H9 (cell line): ENCODE results near the gene DGCR8. TPM values are rescaled to one million over a fixed set of nuclear protein-coding genes. Genes with fewer than 3 reads are reported as not detected.

ENCODE experiments used
- DNase-seq: peaks from one replicate; pipeline ENCODE4 v3.0.0-alpha.2; 2017
- H2AFZ ChIP-seq: one replicate; pipeline ENCODE4 v1.6.1; 2013; ENCODE audit warnings: mild to moderate bottlenecking, low read length, control low read depth, moderate library complexity
- H2AK5ac ChIP-seq: 2 replicates; pipeline ENCODE4 v1.6.1; 2013; ENCODE audit warnings: low read length, control low read depth, mixed read lengths; ENCODE audit not compliant: insufficient read length
- H2BK120ac ChIP-seq: one replicate; pipeline ENCODE4 v1.6.1; 2013; ENCODE audit warnings: low read depth, mild to moderate bottlenecking, low read length, control low read depth, inconsistent platforms; ENCODE audit not compliant: poor library complexity, severe bottlenecking
- H2BK12ac ChIP-seq: 2 replicates; pipeline ENCODE4 v1.6.1; 2013; ENCODE audit warnings: low read length, control low read depth, mixed read lengths, low read depth; ENCODE audit not compliant: insufficient read length
- H2BK15ac ChIP-seq: 2 replicates; pipeline ENCODE4 v1.6.1; 2013; ENCODE audit warnings: low read depth, low read length, control low read depth
- H2BK20ac ChIP-seq: one replicate; pipeline ENCODE4 v1.6.1; 2013; ENCODE audit warnings: low read depth, mild to moderate bottlenecking, low read length, control low read depth, inconsistent platforms; ENCODE audit not compliant: poor library complexity, severe bottlenecking
- H2BK5ac ChIP-seq: 2 replicates; pipeline ENCODE4 v1.6.1; 2013; ENCODE audit warnings: low read length, control low read depth, mixed read lengths; ENCODE audit not compliant: insufficient read length
- H3K14ac ChIP-seq: 2 replicates; pipeline ENCODE4 v1.6.1; 2013; ENCODE audit warnings: low read length, control low read depth; ENCODE audit not compliant: insufficient read depth
- H3K18ac ChIP-seq: 2 replicates; pipeline ENCODE4 v1.6.1; 2013; ENCODE audit warnings: low read depth, mild to moderate bottlenecking, mixed read lengths, low read length, control low read depth; ENCODE audit not compliant: insufficient read length
- H3K23ac ChIP-seq: 2 replicates; pipeline ENCODE4 v1.6.1; 2013; ENCODE audit warnings: low read length, control low read depth, mixed read lengths, low read depth; ENCODE audit not compliant: insufficient read length
- H3K23me2 ChIP-seq: 2 replicates; pipeline ENCODE4 v1.6.1; 2013; ENCODE audit warnings: low read depth, mild to moderate bottlenecking, mixed read lengths, low read length, control low read depth; ENCODE audit not compliant: insufficient read length, poor library complexity, severe bottlenecking
- H3K27ac ChIP-seq: 2 replicates; pipeline ENCODE4 v1.5.1; 2013; ENCODE audit warnings: low read length, control low read depth, mixed read lengths, low read depth; ENCODE audit not compliant: insufficient read length
- H3K27me3 ChIP-seq: 2 replicates; pipeline ENCODE4 v1.6.1; 2013; ENCODE audit warnings: low read length, control low read depth, inconsistent platforms; ENCODE audit not compliant: insufficient read depth
- H3K4ac ChIP-seq: 2 replicates; pipeline ENCODE4 v1.6.1; 2013; ENCODE audit warnings: low read depth, mild to moderate bottlenecking, control low read depth, inconsistent platforms, low read length, moderate library complexity
- H3K4me1 ChIP-seq: 2 replicates; pipeline ENCODE4 v1.6.1; 2013; ENCODE audit warnings: low read length, control low read depth, inconsistent platforms; ENCODE audit not compliant: insufficient read depth
- H3K4me2 ChIP-seq: 2 replicates; pipeline ENCODE4 v1.6.1; 2013; ENCODE audit warnings: low read length, control low read depth, mixed read lengths; ENCODE audit not compliant: insufficient read length, insufficient read depth
- H3K56ac ChIP-seq: 2 replicates; pipeline ENCODE4 v1.6.1; 2013; ENCODE audit warnings: low read depth, mild to moderate bottlenecking, mixed read lengths, low read length, control low read depth; ENCODE audit not compliant: insufficient read length
- H3K79me1 ChIP-seq: 2 replicates; pipeline ENCODE4 v1.6.1; 2013; ENCODE audit warnings: low read depth, mild to moderate bottlenecking, moderate library complexity, low read length, control low read depth, inconsistent platforms; ENCODE audit not compliant: insufficient read depth, poor library complexity, severe bottlenecking
- H3K79me2 ChIP-seq: 2 replicates; pipeline ENCODE4 v1.6.1; 2013; ENCODE audit warnings: low read length, control low read depth, inconsistent platforms; ENCODE audit not compliant: insufficient read depth
- H3K9ac ChIP-seq: 2 replicates; pipeline ENCODE4 v1.6.1; 2013; ENCODE audit warnings: low read length, control low read depth, mixed read lengths; ENCODE audit not compliant: insufficient read length; ENCODE audit errors: extremely low read depth
- H3K9me3 ChIP-seq: one replicate; pipeline ENCODE4 v1.6.1; 2013; ENCODE audit warnings: low read depth, low read length, inconsistent platforms; ENCODE audit not compliant: control insufficient read depth
- H3T11ph ChIP-seq: one replicate; pipeline ENCODE4 v1.6.1; 2013; ENCODE audit warnings: mild to moderate bottlenecking, low read length, control low read depth, inconsistent platforms
- H4K20me1 ChIP-seq: one replicate; pipeline ENCODE4 v1.6.1; 2013; ENCODE audit not compliant: control insufficient read depth, insufficient read length, insufficient read depth
- H4K5ac ChIP-seq: 2 replicates; pipeline ENCODE4 v1.6.1; 2013; ENCODE audit warnings: low read depth, mild to moderate bottlenecking, mixed read lengths, low read length, control low read depth; ENCODE audit not compliant: insufficient read length
- H4K8ac ChIP-seq: replicated peaks from 2 replicates; pipeline ENCODE4 v1.6.1; 2013; ENCODE audit warnings: low read length, control low read depth, mixed read lengths, low read depth; ENCODE audit not compliant: insufficient read length
- H4K91ac ChIP-seq: 2 replicates; pipeline ENCODE4 v1.6.1; 2013; ENCODE audit warnings: low read depth, mild to moderate bottlenecking, moderate library complexity, mixed read lengths, low read length, control low read depth; ENCODE audit not compliant: insufficient read length
- H3K27ac Mint-ChIP-seq, 3 experiments: 2 replicates in 2 of 3; 3 replicates in 1 of 3; pipeline ENCODE4 v1.8.0; 2020 to 2021; ENCODE audit warnings: mixed read lengths in 3 of 3, mild to moderate bottlenecking in 1 of 3, moderate library complexity in 1 of 3
- H3K27me3 Mint-ChIP-seq: 2 replicates; pipeline ENCODE4 v1.8.0; 2021; ENCODE audit warnings: low read depth, mild to moderate bottlenecking, moderate library complexity, mixed read lengths
- H3K36me3 Mint-ChIP-seq, 3 experiments: 2 replicates in 2 of 3; 3 replicates in 1 of 3; pipeline ENCODE4 v1.8.0; 2020 to 2021; ENCODE audit warnings: low read depth in 3 of 3, mixed read lengths in 3 of 3; ENCODE audit not compliant: insufficient read depth in 1 of 3
- H3K4me1 Mint-ChIP-seq, 2 experiments: 2 replicates each; pipeline ENCODE4 v1.8.0; 2020; ENCODE audit warnings: mixed read lengths in 2 of 2
- H3K4me3 Mint-ChIP-seq, 2 experiments: 2 replicates in 1 of 2; 3 replicates in 1 of 2; pipeline ENCODE4 v1.8.0; 2020 to 2021; ENCODE audit warnings: mild to moderate bottlenecking in 2 of 2, mixed read lengths in 2 of 2, moderate library complexity in 1 of 2
- H3K9me3 Mint-ChIP-seq, 2 experiments: 2 replicates in 1 of 2; 3 replicates in 1 of 2; pipeline ENCODE4 v1.8.0; 2020; ENCODE audit warnings: mild to moderate bottlenecking in 2 of 2, mixed read lengths in 2 of 2, moderate library complexity in 1 of 2
- WGBS: extraction: QIAGEN DNeasy Blood & Tissue Kit; methylation state at CpG from one replicate; pipeline ENCODE4 v1.1.7; 2013; ENCODE audit warnings: missing lambda C conversion rate, low lambda C conversion rate, mixed read lengths; ENCODE audit not compliant: insufficient read length; ENCODE audit errors: extremely low coverage; 5-methylcytosine and 5-hydroxymethylcytosine counted together
- total RNA-seq: library from RNA; stranded (reverse); gene quantifications from 2 replicates; pipeline ENCODE4 v1.2.1, GENCODE V29; 2021
- TF ChIP-seq, protein P1 (sequence below): fragments of 200-600 bp; sonication (generic); conservative IDR thresholded peaks from 3 replicates; pipeline ENCODE4 v1.8.0; 2021; ENCODE audit warnings: antibody characterized with exemption, mild to moderate bottlenecking

Gene DGCR8
- total RNA-seq, 1 experiment from 2014 or later: 74.5 TPM

DNA sequence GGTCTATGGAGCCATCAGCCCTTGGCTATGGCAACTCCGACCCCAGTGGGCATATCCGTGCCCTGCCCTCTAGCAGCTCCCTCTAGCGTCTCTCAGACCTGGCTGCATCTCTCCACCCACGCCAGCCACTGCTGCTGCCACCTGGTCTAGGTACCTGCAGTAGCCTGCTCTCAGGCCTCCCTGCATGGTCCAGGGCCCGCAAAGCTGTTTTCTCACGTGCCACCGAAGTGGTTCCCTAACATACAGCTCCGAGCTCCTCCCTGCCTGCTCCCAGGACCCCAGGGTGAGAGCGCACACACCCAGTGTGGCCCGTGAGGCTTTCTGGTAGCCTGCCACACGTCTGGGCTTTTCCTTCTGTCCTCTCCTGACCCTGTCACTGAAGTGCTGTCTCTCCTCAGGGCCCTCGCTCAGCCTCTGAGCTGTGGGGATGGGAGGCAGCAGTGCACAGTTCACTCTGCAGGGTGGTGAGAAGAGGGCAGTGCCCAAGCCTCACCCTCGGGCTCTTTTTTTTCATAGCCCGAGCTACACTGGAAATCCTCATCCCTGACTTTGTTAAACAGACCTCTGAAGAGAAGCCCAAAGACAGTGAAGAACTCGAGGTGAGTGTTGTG, 14.3 kb downstream of the DGCR8 start:
- Histone ChIP-seq H2BK120ac (no peak overlapping the region), H3K14ac (no peak overlapping the region), H3T11ph (no peak overlapping the region), H4K8ac (no peak overlapping the region), H3K4ac (no peak overlapping the region), H3K56ac (no peak overlapping the region), H3K9ac (no peak overlapping the region), H3K27ac (no peak overlapping the region), H3K4me1 (no peaks in the 10 kb centered on the region), H4K20me1 (no peaks in the 10 kb centered on the region), H3K18ac (no peak overlapping the region), H4K5ac (no peak overlapping the region), H3K4me2 (no peak overlapping the region), H2BK20ac (no peak overlapping the region), H3K79me2 (no peaks in the 10 kb centered on the region), H4K91ac (no peak overlapping the region), H2BK15ac (no peak overlapping the region), H3K23me2 (no peaks in the 10 kb centered on the region), H2BK12ac (no peak overlapping the region), H2AK5ac (no peak overlapping the region), H2BK5ac (no peak overlapping the region), H2AFZ (no peak overlapping the region), H3K27me3 (no peaks in the 10 kb centered on the region), H3K23ac (no peak overlapping the region), H3K9me3 (no peaks in the 10 kb centered on the region), H3K79me1 (peaks cover 2% of the 10 kb centered on the region)
- no peak overlapping the region for H3K27ac Mint-ChIP-seq
- H3K4me1 Mint-ChIP-seq: peaks cover 0 to 4% of the 10 kb centered on the region in 2 experiments; a peak in 1 of 4 replicates
- no peak for DNase-seq
- TF ChIP-seq, protein P1, sequence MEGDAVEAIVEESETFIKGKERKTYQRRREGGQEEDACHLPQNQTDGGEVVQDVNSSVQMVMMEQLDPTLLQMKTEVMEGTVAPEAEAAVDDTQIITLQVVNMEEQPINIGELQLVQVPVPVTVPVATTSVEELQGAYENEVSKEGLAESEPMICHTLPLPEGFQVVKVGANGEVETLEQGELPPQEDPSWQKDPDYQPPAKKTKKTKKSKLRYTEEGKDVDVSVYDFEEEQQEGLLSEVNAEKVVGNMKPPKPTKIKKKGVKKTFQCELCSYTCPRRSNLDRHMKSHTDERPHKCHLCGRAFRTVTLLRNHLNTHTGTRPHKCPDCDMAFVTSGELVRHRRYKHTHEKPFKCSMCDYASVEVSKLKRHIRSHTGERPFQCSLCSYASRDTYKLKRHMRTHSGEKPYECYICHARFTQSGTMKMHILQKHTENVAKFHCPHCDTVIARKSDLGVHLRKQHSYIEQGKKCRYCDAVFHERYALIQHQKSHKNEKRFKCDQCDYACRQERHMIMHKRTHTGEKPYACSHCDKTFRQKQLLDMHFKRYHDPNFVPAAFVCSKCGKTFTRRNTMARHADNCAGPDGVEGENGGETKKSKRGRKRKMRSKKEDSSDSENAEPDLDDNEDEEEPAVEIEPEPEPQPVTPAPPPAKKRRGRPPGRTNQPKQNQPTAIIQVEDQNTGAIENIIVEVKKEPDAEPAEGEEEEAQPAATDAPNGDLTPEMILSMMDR: no peak
- H3K4me3 Mint-ChIP-seq: no peak overlapping the region; a peak in 1 of 5 replicates
- WGBS: no CpG with 5 or more reads among the region's 15 CpGs
- no peaks in the 10 kb centered on the region for H3K9me3 Mint-ChIP-seq
- H3K27me3 Mint-ChIP-seq: no peaks in the 10 kb centered on the region; the same call in 1 of the 2 replicates
- peaks cover 82 to 100% (median 98%) of the 10 kb centered on the region in 3 experiments for H3K36me3 Mint-ChIP-seq
